GM21576 (cell line): Measurements from ENCODE around the gene LRP1-AS.

Source experiments
- ATAC-seq: cut with Tn5 transposase; IDR thresholded peaks from one replicate; pipeline ENCODE4 v1.9.1; 2021; ENCODE audit warnings: mild to moderate bottlenecking, moderate library complexity; ENCODE audit not compliant: unreplicated experiment

The LRP1-AS gene

DNA sequence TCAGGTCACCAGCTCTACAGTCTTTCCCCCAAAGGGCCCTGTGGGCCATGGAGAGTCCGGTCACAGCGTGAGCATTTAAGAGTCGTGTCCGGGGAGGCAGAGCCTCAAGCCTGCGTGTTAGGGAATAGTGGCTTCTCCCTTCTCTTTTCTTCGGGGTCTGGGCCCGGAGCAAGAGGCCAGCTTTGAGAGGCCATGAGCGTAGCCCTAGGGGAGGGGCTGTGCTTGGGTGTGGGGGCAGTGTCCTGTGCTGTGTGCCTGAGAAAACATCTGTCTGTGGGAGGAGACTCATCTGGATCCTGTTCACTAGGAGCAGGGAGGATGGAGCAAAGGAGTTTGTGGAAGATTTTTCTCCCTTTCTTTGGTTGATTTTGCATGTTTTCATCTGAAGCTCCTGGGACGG, 5.3 kb downstream of the LRP1-AS start:
- no peak for ATAC-seq

- no peak for ATAC-seq
Observed at GRCh38 chr12:57141249-57141648, 6.2 kb downstream of the LRP1-AS start.

- no peak for ATAC-seq
Observed at GRCh38 chr12:57139796-57140649, 7.4 kb downstream of the LRP1-AS start.

GRCh38 chr12:57138526-57139272, 8.7 kb downstream of the LRP1-AS start:
- ATAC-seq: no peak

DNA sequence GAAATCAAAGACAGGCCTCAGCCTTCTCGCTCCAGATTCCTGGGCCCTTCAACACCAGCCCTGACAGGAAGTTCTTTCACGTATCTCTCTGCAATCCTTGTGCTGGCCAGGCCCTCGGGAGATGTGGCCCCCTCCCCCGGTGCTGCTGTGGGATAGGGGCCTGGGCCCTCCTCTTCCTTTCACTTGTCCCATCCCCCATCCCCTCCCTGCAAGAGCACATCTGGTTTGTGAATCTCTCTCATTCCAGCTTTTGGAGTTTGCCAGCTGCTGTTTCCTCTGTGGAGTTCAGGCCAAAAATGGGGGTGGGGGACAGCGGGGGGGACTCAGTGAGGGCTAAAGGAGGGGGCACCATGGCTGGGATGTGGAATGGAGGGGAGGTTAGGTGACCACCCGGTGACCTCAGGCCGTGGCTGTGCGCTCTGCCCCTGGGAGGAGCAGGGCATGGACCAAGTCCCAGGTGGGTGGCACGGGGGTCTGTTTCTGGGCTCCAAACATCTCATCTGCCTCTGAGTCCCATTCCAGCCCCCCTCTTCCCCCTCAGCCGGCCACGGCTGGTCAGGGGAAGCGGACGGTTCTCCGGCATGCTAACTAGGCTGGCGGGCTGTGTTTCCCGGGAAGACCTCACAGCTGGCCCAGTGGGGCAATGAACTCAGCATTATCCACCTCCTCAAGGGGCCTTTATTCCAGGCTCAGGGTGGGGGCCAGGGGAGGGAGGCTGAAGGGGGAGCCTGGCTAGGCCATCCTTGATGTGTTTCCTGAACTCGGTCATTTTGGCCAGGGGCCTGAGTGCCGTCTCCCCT, 11.7 kb downstream of the LRP1-AS start:
- no peak for ATAC-seq

DNA sequence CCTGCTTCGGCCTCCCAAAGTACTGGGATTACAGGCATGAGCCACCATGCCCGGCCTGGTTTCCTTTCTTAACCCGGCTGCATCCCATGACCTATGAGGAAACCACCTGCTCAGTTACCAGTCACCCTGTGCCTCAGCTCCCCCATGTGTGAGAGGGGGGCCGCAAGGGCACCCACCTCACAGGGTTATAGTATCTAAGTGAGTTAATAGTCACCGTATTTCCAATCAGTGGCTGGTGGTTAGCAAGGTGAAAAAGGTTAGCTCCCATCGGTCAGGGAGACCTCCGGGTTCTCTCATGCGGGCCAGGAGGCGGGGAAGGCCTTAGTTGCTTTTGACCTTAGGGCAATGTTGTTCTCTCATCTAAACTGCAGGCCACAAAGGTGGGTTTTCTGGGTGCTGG, 12.5 kb downstream of the LRP1-AS start:
- no peak for ATAC-seq

DNA sequence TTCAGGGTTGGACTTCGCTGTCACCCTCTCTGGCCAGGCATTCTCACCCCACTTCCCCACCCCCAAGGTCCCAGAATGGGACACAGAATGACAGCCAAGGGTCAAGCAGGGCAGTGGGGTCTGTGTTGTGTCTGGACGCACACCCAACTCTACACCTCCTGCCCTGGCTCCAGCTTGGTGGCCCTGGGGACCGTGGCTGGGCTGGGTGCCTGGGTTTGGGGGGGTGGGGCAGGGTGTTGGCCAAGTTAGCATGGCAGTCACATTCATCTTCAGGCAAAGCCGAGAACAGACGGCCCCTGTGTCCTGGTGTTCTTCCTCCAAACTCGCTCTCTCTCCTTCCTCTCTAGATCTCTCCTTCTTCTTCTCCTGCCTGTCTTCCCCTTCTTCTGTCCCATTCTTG, 13.5 kb downstream of the LRP1-AS start:
- ATAC-seq: no peak

- no peak for ATAC-seq
Observed at GRCh38 chr12:57133013-57133569, 14.3 kb downstream of the LRP1-AS start.

DNA sequence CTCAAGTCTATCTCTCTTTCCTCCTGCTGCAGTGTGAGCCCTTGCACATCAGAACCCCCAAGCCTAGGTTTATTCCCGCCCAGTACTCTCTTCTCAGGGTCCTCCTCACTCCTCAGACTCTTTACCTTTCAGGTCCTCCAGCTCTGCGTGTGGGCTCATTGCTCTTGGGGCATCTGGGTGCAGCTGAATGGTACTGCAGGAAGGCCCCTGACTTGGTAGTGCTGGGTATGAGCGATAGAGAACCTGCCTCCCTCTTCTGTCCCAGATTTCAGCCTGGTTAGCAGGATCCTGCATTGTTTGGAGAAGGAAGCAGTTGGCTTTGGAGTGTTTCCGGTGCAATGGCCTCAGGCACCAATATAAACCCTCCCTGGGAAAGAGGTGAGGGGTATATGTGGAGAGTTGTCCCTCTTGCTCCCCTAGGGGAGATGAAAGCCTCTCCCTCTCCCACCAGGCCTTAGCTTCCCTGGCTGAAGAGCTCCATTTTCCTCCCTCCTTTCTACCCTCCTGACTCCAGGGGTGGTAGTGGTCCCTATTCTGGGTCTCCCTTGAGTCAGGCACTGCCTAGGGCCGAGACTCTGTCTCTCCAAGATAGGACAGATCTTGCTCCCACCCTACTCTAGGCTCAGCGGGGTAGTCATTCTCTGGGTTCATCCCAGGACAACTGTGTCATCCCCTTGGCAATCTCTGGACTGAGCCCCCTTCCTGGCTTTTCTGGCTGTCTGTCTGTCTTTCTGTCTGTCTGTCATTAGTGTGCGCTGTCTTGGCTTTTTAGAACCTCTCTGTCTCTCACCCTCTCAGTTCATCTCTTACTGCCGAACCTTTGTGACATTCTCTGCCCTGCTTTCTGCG, 15.3 kb downstream of the LRP1-AS start:
- no peak for ATAC-seq

DNA sequence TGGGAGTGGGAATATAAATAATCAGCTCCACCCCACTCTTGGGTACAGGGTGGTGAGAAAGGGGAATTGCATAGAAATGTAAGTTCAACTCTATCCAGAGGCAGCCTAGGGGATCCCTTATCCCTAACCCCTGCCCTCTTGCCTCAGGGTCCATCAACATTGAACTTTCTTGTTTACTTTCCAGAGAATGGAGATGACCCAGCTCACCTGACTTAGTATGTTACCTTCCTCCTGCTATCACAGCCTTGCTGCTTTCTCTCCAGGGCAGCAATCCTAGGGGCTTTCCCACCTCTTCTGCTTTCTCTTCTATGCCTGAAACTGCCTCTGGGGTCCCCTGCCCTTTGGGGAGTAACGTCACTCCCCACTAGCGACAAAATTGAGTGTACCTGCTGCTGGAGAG, 16.5 kb downstream of the LRP1-AS start:
- ATAC-seq: no peak

- ATAC-seq: no peak
Observed at GRCh38 chr12:57129889-57130288, 17.5 kb downstream of the LRP1-AS start.

DNA sequence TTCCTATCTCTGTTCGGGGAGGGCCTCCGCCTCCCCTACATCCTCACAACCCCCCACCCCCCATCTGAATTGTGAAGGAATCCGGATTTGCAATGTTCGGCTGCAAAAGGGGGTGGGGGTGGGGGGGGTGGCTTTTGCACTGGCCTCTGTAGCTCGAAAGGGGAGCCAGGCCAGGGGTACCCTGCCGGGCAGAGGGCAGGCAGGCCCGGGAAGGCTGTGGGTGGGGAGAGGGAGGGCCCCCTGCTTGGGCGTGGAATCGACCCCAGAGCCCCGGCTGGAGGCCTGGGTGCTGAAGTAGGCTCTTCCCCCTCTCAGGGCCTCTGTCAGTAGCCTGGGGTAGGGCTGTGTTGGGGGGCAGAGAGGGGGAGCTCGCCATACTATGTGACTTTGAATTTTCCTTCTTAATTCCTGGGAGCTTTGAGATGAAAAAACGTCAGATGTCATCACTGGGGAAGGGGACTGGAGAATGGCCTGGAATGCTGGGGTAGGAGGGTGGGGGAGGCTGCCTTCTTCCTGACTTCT, 18.0 kb downstream of the LRP1-AS start:
- ATAC-seq: no peak

- no peak for ATAC-seq
Observed at GRCh38 chr12:57128519-57129247, 18.7 kb downstream of the LRP1-AS start.

DNA sequence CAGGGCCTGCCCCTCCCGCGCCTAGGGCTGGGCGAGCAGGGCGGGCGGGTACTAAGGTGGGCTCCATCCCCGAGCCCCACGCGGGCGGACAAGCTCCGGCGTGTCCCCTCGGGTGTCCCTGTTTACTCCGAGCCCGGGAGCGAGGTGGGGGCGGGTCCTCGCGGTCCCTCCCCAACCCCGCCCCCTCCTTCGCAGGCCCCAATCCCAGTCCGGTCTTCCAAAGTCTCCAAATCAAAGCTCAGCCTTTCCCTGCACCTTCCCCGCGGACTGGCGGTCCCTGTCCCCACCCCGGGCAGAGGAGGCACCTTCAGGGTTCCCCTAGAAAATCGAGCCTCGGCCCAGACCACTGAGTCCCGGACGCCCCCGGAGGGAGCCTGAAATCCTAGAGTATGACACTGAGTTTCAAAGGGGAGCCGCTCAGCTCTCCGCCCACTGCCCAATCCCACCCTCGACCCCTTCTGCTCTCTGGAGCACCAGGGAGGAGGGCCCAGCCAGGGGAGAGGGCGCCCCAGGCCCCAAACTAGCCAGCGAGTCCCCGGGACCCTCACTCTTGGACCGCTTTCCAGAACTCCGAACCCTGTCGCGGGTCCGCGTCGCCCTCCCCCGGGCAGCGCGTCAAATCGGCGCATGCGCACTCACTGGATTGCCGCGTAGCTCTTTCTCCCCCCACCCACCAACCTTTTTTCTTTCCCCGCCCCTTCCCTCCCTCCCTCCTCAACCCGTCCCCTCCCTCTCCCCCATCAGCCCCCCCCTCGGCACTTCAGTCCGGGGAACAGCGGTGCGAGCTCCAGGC, 19.5 kb downstream of the LRP1-AS start, which contains the start of gene LRP1:
Gene LRP1, plus strand, starts transcription at position 758 of the 793 bp plus-strand sequence. CDS start 482 bp downstream, outside the sequence.
- no peak for ATAC-seq

- no peak for ATAC-seq
Observed at GRCh38 chr12:57127101-57127725, 20.2 kb downstream of the LRP1-AS start.

DNA sequence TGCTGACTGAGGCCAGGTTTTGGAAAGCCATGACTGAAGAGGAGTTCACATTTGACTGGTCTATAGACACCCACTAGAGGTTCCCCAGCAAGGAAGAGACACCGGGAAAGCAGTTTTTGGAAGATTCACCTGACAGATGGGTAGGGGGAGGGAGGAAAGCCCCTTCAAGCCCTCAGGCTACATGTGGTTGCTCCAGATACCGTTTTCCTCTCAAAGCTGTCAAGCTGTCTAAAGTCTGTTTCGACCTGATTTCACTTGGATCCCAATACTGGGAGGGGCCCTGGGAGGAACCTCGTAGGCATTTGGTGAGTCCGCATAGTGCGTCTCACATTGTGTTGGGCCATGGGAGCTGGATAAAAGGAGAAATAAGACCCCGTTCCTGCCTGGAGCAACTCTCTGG, 20.9 kb downstream of the LRP1-AS start:
- ATAC-seq: no peak

- no peak for ATAC-seq
Observed at GRCh38 chr12:57126061-57126460, 21.4 kb downstream of the LRP1-AS start.
